Measurements from ENCODE around the gene DUSP16.
"Not testable (repeated sequence)": the region's sequence is repeated elsewhere in the genome, so short reads cannot be mapped to it uniquely, and the experiment has no call there.

The DUSP16 gene

DNA sequence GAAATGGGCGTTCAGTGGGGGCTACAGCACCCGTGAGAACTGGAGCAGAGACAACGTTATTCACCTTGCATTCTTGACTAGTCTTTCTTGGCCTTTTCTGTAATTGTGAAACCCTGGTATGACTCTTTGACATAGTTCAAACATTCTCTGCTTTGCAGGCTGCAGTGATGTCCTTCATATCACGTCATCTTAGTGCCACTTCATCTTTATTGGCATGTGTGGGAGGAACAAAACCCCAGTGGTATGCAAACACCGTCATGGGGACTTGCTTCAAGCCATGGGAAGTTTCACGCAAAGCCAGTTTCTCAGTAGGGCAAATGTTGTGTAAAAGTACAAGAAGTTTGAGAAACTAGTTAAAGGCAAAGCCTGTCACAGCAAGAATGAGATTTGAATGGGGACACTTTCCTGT lies 20.2 kb upstream of the DUSP16 start:
- DNase-seq, result peak; percentile 94

DNA sequence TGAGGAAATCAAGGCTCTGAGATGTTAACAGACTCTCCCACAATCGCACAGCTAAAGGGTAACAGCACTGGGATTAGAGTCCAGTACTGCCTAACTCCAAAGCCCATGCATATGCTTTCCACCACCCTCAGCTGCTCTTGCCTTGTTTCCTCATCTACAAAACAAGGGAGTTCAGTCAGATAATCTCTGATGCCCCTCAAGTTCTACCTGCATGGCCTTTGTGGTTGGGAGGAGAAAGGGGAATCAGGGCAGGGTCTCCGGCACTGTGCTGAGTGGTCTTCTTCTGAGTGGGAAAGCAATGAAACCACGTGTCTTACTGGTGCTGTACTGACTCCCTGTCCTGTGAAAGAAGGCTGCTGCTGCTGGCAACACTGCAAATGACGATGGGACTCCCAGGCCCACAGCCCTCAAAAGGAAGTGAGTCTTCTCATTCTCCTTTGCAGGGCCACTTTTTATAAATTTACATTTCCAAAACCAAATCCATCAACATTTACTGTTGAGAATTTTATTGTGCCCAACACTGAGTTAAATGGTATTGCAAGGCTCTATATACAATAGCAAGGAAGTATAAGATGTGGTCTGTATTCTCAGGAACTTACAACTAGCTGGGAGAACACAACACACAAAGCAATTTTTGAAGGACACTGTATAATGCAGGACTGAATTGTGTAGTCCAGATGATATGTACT lies 19.7 kb upstream of the DUSP16 start:
- DNase-seq, result peak; percentile 59

DNA sequence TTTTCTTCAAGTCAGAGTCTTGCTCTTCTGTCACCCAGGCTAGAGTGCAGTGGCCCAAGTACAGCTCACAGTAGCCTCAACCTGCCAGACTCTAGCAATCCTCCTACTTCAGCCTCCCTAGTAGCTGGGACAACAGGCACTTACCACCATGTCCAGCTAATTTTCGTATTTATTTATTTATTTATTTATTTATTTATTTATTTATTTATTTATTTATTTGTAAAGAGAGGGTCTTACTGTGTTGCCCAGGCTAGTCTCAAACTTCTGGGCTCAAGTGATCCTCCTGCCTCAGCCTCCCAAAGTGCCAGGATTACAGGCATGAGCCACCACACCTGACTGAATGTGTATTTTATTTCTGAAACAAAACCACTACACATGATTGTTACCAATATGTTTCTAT lies 18.1 kb upstream of the DUSP16 start:
- not testable (repeated sequence) for DNase-seq

DNA sequence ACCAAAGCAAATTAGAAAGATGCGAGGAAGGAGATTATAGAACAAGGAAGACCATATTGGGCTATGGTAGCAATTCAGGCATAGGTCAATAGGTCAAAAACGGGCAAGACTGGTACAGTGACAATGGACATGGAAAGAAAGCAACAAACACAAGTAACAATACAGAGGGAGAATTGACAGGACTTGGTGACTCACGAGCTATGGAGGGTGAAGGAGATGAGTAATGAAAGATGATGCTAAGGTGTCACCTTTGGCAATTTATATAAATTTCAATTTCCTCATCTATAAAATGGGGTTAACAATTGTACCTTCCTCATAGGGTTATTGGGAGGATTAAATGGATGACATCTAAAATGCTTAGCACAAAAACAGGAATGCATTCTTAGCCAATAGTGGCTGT lies 15.1 kb upstream of the DUSP16 start:
- DNase-seq, result peak; percentile 11

DNA sequence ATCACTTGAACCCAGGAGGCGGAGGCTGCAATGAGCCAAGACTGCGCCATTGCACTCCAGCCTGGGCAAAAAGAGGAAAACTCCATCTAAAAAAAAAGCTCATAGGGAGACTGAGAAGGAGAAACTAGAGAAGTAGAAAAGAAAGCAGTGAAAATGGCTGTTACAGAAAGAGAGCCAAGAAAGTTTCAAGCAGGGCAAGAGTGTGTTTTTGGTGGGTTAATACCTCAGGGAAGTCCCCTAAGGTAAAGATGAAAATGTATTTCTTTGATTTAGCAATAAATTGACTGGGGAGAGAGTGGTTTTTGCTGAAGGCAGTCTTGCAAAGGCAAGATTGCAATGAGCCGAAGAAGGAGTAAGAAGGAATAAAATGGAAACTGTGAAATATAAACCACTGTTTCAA lies 10.0 kb upstream of the DUSP16 start:
- no peak for DNase-seq

DNA sequence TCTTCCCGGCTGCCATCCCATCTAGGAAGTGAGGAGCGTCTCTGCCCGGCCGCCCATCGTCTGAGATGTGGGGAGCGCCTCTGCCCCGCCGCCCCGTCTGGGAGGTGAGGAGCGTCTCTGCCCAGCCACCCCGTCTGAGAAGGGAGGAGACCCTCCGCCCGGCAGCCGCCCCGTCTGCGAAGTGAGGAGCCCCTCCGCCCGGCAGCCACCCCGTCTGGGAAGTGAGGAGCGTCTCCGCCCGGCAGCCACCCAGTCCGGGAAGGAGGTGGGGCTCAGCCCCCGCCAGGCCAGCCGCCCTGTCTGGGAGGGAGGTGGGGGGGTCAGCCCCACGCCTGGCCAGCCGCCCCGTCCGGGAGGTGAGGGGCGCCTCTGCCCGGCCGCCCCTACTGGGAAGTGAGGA lies 3.3 kb upstream of the DUSP16 start:
- DNase-seq, result not testable (repeated sequence)

DNA sequence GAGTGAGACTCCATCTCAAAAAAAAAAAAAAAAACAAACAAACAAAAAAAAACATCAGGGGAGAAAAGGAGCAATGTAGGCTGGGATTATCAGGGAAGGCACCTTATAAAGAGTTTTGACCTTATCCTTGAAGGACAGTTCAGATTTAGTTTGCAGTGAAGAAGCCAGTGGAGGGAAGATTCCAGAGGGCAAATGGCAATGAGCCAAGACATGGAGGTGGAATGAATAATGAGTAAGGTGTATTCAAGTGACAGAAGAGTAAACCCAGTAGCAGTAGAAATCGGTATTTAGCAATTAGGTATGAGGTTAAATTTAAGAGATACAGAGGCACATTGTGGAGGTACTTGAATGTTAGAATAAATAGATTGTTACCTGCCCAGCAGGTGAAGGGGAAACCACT lies 2.2 kb upstream of the DUSP16 start:
- DNase-seq, result no peak

DNA sequence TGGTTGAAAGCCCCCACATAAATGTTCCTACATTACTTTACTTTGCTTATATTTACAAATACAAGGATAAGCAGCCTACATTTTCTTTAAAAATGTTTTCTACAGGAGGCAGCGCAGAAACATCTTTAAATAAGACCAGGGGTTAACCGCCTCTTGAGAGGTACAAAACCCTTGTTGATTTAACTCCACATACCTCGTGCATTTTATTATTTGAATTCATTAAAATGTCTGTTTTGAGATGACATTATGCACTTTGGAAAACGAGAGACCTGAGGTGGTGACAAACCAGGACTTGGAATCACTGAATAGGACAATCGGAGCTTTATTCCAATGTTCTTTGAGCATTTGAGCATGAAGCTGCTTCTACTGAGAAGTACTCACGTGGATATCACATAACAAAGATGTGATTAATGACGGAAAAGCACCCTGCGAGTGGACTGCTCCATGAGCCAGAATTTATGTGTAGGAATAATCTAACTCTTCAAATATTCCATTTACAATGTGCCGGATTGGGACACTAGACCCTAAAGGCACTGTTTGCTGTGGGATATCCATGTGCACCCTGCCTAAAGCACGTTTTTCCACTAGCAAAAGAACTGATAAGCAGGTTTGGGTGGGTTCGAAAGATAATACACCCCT lies 746 bp upstream of the DUSP16 start:
- no peak for DNase-seq

DNA sequence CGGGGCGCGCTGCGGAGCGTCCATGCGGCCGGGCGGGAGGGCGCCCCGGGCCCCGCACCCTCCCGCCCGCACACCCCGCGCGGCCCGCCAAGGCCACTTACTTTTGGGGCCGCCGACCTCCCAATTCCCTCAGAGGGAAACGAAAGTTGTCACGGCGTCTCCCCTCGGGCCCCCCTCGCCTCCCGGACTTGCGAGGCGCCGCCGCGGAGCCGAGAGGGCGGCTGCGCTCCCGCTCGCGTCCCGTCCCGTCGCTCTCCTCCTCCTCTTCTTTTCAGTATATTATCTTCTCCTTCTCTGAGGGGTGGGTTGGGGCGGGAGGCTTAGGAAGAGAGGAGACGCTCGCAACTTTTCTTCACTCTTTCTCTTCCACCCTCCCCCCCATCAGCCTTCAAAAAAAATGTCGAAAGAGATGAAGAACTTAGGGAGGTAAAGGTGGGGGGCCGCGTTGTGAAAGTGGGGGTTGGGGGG lies 613 bp downstream of the DUSP16 start:
- DNase-seq, result peak; percentile 13

DNA sequence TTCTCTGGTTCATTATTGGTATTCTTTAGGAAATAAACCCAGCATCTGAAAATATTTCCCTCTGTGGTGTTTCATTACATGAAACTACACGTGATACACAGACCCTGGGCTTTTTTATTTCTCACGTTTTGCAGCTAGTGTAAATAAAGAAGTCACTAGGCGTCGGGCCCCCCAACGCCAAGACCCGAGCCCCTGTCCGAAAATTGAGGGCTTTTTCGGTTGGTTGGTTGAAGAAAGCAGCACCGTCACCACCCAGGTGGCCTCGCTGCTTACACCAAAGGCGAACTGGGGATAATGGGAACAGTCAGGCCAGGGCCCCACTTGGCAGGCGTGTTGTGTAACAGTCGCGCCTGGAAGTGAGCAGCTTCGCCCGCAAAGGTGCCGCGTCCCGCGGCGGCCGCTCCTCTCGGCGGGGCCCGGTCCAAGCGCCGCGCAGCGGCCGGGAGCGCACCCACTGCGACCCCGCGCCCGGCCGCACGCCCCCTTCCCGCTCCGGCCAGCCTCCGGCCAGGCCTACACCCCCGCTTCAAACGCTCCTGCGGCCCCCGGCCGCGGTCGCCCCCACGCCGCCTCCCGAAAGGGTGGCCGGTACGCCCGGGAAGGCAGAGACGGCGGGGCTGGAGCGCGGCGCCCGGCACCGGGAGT lies 1.2 kb downstream of the DUSP16 start:
- DNase-seq, result peak; percentile 56

DNA sequence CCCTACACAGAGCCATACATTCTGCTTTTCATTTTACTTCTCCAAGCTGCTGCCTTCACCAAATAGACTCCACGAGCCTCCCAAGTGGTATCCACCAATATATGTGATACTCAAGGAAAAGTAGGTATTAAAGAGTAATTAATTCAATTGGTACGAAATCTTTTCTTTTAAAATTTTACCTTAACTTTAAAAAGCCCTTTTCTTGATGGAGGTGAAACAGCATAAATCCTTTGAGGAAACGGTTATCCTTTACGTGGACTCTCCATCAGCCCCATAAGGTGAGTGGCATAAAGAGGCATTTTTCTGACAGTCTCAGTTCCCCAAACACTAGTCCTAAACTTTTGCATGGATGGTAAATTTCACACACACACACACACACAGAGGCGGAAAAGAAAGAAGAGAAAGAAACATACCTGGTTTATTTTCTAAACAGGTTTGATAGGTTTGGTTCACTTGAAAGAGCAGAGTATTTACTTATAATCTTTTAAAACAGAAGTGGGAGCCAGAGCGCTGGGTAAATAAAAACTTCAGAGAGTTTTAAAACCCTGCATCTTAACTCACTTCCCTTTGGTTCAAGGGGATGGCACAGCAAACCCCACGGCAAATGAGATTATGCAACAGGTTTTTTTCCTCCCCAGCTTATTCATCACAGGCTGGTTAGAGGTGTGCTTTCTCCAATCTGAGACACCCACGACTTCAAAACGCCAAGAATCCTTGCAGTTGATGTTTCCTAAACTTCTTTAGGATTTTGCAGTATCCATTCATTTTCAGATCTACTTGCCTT lies 1.9 kb downstream of the DUSP16 start:
- peak; percentile 86 for DNase-seq

DNA sequence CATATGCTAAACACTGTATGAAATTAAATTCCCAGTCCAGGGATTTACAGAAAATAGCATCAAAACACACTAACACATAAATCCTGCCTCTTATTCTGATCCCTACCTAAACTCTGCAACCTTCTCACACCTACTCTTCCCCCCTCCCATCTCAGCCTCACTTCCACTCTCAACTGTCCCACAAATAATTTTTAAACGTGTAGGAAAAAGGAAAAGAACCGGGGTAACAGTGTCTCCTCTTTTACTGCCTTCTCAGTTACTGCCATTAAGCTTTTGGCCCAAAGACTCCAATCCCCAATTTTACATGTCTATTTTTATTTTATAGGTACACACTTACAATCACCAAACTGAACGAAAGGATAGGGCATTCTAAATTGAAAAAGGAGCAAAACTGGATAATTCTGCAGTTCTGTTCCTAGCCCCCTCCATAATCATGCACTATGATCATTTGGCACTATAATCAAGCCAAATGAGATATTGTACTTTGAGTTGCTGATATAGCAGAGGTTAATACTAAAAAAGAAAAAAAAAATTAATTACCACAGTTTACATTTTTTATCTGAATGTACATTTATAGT lies 2.9 kb downstream of the DUSP16 start:
- DNase-seq, result no peak

DNA sequence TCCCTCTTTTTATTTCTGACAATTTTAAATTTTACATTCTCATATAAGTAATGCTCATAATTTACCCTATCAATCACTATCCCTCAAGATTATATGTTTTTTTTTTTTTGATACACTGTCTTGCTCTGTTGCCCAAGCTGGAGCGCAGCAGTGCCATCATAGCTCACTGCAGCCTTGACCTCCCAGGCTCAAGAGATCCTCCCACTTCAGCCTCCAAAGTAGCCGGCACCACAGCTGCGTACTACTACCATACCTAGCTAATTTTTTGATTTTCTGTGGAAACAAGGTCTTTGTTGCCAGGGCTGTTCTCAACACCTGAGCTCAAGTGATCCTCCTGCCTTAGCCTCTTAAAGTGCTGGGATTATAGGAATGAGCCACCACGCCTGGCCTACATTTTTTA lies 4.4 kb downstream of the DUSP16 start:
- no peak for DNase-seq

DNA sequence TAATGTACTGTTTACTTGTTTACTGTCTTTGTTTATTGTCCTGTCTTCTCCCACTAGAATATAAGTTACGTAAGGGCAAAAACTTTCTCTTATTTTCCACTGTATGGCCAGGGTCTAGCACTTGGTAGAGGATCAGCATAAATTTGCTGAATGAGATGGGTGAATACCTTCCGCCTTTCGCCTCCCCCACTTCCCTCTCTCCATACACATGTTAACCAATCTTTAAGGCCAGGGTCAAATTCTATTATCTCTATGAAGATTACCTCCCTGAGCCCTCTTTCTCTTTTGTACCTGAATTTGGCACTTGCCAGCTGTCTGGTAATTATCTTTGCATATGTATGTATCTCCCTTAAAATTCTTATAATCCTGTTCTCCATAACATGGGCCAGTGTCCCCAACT lies 4.9 kb downstream of the DUSP16 start:
- no peak for DNase-seq

DNA sequence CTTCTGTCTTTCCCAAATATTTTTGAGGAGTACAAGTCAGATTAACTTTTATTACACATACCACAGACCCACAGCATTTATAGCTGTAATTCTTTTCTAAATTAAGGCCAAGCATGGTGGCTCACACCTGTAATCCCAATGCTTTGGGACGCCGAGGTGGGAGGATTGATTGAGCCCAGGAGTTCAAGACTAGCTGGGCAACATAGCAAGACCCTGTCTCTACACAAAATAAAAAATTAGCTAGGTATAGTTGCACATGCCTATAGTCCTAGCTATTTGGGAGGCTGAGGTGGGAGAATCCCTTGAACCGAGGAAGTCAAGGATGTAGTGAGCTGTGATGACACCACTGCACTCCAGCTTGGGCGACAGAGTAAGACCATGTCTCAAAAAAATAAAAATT lies 7.0 kb downstream of the DUSP16 start:
- DNase-seq, result no peak

DNA sequence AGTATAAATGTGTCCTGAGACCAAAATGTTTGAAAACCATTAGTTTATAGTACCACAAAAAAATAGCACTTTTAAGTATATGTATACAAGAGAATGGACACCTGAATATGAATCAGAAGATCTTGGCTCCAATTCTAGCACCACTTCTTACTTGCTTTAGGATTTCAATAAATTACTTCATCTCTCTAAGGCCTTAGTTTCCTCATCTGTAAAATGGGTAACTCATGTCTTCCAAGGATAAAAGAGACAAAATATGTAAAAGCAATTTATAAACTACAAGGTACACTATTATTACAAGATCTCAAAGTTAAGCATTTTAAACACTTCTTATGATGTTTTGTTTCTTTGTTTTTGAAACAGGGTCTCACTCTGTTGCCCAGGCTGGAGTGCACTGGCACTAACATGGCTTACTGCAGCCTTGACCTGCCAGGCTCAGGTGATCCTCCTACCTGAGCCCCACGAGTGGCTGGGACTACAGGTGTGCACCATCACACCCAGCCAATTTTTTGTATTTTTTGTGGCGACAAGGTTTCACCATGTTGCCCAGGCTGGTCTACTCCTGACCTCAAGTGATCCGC lies 9.4 kb downstream of the DUSP16 start:
- no peak for DNase-seq

DNA sequence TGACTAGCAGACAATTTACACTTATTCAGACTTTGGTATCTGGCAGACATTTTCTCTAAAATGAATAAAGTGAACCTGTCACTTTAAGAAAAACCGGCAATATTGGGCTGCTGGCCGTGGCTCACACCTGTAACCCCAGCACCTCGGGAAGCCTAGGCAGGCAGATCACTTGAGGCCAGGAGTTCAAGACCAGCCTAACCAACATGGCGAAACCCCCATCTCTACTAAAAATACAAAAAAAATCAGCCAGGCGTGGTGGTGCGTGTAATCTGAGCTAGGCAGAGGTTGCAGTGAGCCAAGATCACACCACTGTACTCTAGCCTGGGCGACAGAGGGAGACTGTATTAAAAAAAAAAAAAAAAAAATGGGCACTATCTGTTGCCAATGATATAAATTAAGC lies 11.5 kb downstream of the DUSP16 start:
- DNase-seq, result no peak

DNA sequence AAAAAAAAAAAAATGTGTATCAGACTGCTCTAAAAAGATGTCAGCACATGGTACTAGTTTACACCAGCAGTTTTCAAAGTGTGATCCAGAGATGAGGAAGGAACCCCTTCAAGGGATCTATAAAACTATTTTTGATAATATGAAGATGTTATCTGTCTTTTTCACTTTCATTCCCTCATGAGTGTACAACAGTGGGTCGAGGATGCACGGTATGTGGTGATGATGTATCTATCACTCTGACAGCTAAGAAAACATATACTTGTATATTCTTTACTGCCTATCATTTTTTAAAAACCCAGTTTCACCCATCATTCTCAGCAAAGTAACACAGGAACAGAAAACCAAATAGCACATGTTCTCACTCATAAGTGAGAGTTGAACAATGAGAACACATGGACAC lies 12.4 kb downstream of the DUSP16 start:
- DNase-seq, result no peak

DNA sequence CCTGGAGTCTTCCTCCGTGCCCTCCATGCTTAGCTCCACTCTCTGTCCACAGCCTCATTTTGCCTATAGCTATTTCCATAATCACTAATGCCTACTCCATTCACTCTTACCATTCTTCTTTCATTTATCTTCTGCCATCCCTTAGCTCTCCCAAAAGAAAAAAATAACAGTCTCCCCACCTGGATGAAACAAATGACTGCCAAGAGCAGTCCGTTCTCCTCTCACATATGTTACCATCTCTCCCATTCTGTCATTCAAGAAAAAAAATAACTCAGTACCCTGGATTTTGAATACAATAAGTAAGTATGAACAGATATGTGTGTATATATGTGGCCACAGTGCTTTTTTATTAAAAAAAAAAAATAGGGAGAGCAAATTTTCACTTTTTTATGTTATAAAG lies 13.2 kb downstream of the DUSP16 start:
- DNase-seq, result no peak

DNA sequence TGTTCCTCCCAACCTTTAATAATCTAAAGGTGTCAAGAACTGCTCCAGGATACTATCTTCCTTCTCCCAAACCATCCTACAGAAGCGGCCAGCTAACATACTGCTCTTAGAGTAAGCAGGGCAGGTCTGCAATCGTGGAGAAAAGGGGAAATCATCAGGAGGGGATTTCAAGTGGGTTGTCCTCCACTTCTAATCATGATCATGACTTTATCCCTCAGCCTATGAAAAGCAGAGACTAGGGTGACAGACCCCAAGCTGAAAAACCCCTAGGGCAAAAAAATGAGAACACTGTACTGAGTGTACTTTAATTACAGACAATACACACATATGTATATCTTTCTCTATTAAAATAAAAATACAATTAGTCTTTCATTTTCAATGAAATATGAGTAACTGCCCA lies 13.9 kb downstream of the DUSP16 start:
- DNase-seq, result no peak

DNA sequence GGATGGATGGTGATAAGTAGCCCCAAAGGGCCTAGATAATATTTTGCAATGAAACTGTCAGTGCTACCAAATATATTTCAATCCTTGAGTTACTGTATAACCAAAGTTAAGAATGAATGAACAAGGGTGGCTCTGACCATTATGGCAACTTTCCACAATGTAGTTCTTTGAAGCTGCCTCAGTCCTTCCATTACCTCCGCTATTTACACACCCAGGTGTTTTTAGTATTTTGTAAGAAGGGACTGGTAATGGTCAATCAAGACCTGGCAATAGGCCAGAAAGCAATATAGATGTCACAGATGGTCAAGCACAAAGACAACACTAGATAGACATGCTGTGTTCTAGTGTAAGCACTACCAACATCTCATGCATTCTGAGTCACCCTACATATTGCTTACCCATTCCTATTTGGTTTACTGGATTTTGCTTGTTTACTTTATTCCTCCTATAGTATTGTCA lies 16.3 kb downstream of the DUSP16 start:
- DNase-seq, result no peak

DNA sequence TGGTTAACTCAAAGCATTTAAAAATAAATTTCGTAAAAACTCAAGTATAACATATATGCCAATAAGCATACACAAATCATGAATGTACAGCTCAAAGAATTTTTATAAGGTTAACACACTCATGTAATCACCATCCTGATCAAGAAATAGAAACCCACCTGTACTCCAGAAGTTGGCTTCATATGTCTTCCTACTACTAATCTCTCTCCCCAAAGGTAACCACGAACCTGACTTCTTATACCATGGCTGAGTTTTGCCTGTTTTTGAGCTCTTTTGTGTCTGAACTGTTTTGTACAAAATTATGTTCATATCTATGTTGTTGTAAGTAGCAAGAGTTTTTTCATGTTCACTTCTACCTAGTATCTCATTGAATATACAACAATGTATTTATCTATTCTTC lies 18.7 kb downstream of the DUSP16 start:
- DNase-seq, result no peak

DNA sequence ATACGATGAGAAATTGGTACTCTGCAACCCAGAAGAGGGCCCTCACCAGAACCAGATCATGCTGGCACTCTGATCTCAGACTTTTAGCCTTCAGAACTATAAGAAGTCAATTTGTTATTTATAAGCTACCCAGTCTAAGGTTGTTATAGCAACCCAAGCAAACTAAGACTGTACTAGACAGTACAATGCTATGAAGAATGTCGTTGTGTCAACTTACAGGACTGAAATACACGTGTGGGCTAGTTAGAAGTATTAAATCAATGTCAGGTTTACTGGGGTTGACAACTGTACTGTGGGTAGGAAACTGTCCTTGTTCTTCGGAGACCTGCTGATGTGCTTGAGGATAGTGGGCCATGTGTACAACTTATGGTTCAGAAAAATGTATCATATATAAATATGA lies 19.7 kb downstream of the DUSP16 start:
- no peak for DNase-seq
